ENCODE results near the gene LDAH. TPM values are rescaled to one million over a fixed set of nuclear protein-coding genes. Genes with fewer than 3 reads are reported as not detected.
"Not testable (repeated sequence)": the region's sequence is repeated elsewhere in the genome, so short reads cannot be mapped to it uniquely, and the experiment has no call there.

LDAH gene
- total and polyA plus RNA-seq, 4 donors = 19.7 to 32.9 (median 21.8) TPM

- no peaks in the 10 kb centered on the region for H3K4me1 ChIP-seq (ENCODE audit: control insufficient read depth, insufficient read depth, low read length)
- WGBS (ENCODE audit: insufficient coverage) = 91% methylated on average over 4 of the region's 4 CpGs
- no peaks in the 10 kb centered on the region for H3K36me3 ChIP-seq (ENCODE audit: control insufficient read depth, insufficient read depth, low read length)
- no peaks in the 10 kb centered on the region for H3K9me3 ChIP-seq (ENCODE audit: control insufficient read depth, insufficient read depth, low read length)
- no peaks in the 10 kb centered on the region for H3K27me3 ChIP-seq (ENCODE audit: control insufficient read depth, insufficient read depth, low read length)
- no peak overlapping the region for H3K4me3 ChIP-seq (ENCODE audit: low read depth, low read length)
- H3K27ac ChIP-seq (ENCODE audit: low read depth, low read length) = no peak overlapping the region
- DNase-seq (ENCODE audit: low read depth in 4 of 6, low spot score in 6 of 6) = no peak
These were observed 19.6 kb downstream of the LDAH start for GRCh38 chr2:20803226-20803682.

GRCh38 chr2:20797096-20797495 lies 25.8 kb downstream of the LDAH start:
- H3K27me3 ChIP-seq (ENCODE audit: control insufficient read depth, insufficient read depth, low read length) = no peaks in the 10 kb centered on the region
- no peak for DNase-seq (ENCODE audit: low read depth in 4 of 6, low spot score in 6 of 6)
- WGBS (ENCODE audit: insufficient coverage) = 63% methylated on average over 1 of the region's 3 CpGs
- H3K4me3 ChIP-seq (ENCODE audit: low read depth, low read length) = no peak overlapping the region
- no peak overlapping the region for H3K27ac ChIP-seq (ENCODE audit: low read depth, low read length)
- H3K36me3 ChIP-seq (ENCODE audit: control insufficient read depth, insufficient read depth, low read length) = no peaks in the 10 kb centered on the region
- H3K9me3 ChIP-seq (ENCODE audit: control insufficient read depth, insufficient read depth, low read length) = peaks cover 5% of the 10 kb centered on the region
- no peaks in the 10 kb centered on the region for H3K4me1 ChIP-seq (ENCODE audit: control insufficient read depth, insufficient read depth, low read length)

GRCh38 chr2:20796374-20796791 lies 26.5 kb downstream of the LDAH start:
- Histone ChIP-seq H3K27me3 (ENCODE audit: control insufficient read depth, insufficient read depth, low read length) (no peaks in the 10 kb centered on the region), H3K27ac (ENCODE audit: low read depth, low read length) (no peak overlapping the region), H3K36me3 (ENCODE audit: control insufficient read depth, insufficient read depth, low read length) (no peaks in the 10 kb centered on the region), H3K4me1 (ENCODE audit: control insufficient read depth, insufficient read depth, low read length) (no peaks in the 10 kb centered on the region), H3K9me3 (ENCODE audit: control insufficient read depth, insufficient read depth, low read length) (peaks cover 5% of the 10 kb centered on the region), H3K4me3 (ENCODE audit: low read depth, low read length) (no peak overlapping the region)
- 78% methylated on average over 1 of the region's 1 CpG for WGBS (ENCODE audit: insufficient coverage)
- DNase-seq (ENCODE audit: low read depth in 4 of 6, low spot score in 6 of 6) = no peak

GRCh38 chr2:20793944-20794343 lies 29.0 kb downstream of the LDAH start:
- not testable (repeated sequence) for H3K9me3 ChIP-seq (ENCODE audit: control insufficient read depth, insufficient read depth, low read length); H3K4me1 ChIP-seq (ENCODE audit: control insufficient read depth, insufficient read depth, low read length); H3K36me3 ChIP-seq (ENCODE audit: control insufficient read depth, insufficient read depth, low read length); DNase-seq (ENCODE audit: low read depth in 4 of 6, low spot score in 6 of 6); H3K4me3 ChIP-seq (ENCODE audit: low read depth, low read length); H3K27me3 ChIP-seq (ENCODE audit: control insufficient read depth, insufficient read depth, low read length); H3K27ac ChIP-seq (ENCODE audit: low read depth, low read length)
- WGBS (ENCODE audit: insufficient coverage) = no CpG with 5 or more reads among the region's 3 CpGs

- WGBS (ENCODE audit: insufficient coverage) = 100% methylated on average over 1 of the region's 3 CpGs
- peak in 1 of 6 donors; percentile 5 for DNase-seq (ENCODE audit: low read depth in 4 of 6, low spot score in 6 of 6)
These were observed 41.1 kb downstream of the LDAH start for GRCh38 chr2:20781656-20782265.

GRCh38 chr2:20771299-20771698 lies 51.6 kb downstream of the LDAH start:
- Histone ChIP-seq H3K4me1 (ENCODE audit: control insufficient read depth, insufficient read depth, low read length) (no peaks in the 10 kb centered on the region), H3K9me3 (ENCODE audit: control insufficient read depth, insufficient read depth, low read length) (no peaks in the 10 kb centered on the region), H3K4me3 (ENCODE audit: low read depth, low read length) (no peak overlapping the region), H3K27me3 (ENCODE audit: control insufficient read depth, insufficient read depth, low read length) (no peaks in the 10 kb centered on the region), H3K27ac (ENCODE audit: low read depth, low read length) (no peak overlapping the region), H3K36me3 (ENCODE audit: control insufficient read depth, insufficient read depth, low read length) (peaks cover 16% of the 10 kb centered on the region)
- DNase-seq (ENCODE audit: low read depth in 4 of 6, low spot score in 6 of 6) = no peak
- WGBS (ENCODE audit: insufficient coverage) = no CpG with 5 or more reads among the region's 1 CpG

More at GRCh38 chr2:20781656-20782265, 41.1 kb downstream of the LDAH start:
- H3K27ac ChIP-seq (ENCODE audit: low read depth, low read length) = no peak overlapping the region
- H3K36me3 ChIP-seq (ENCODE audit: control insufficient read depth, insufficient read depth, low read length) = no peaks in the 10 kb centered on the region
- H3K9me3 ChIP-seq (ENCODE audit: control insufficient read depth, insufficient read depth, low read length) = no peaks in the 10 kb centered on the region
- H3K27me3 ChIP-seq (ENCODE audit: control insufficient read depth, insufficient read depth, low read length) = no peaks in the 10 kb centered on the region
- H3K4me3 ChIP-seq (ENCODE audit: low read depth, low read length) = no peak overlapping the region
- no peaks in the 10 kb centered on the region for H3K4me1 ChIP-seq (ENCODE audit: control insufficient read depth, insufficient read depth, low read length)

GRCh38 chr2:20766798-20767644 lies 55.9 kb downstream of the LDAH start:
- 99% methylated on average over 14 of the region's 15 CpGs for WGBS (ENCODE audit: insufficient coverage)
- Histone ChIP-seq H3K9me3 (ENCODE audit: control insufficient read depth, insufficient read depth, low read length) (no peaks in the 10 kb centered on the region), H3K27me3 (ENCODE audit: control insufficient read depth, insufficient read depth, low read length) (no peaks in the 10 kb centered on the region), H3K4me1 (ENCODE audit: control insufficient read depth, insufficient read depth, low read length) (no peaks in the 10 kb centered on the region), H3K27ac (ENCODE audit: low read depth, low read length) (no peak overlapping the region), H3K36me3 (ENCODE audit: control insufficient read depth, insufficient read depth, low read length) (peaks cover 16% of the 10 kb centered on the region), H3K4me3 (ENCODE audit: low read depth, low read length) (no peak overlapping the region)
- no peak for DNase-seq (ENCODE audit: low read depth in 4 of 6, low spot score in 6 of 6)

- Histone ChIP-seq H3K27me3 (ENCODE audit: control insufficient read depth, insufficient read depth, low read length) (no peaks in the 10 kb centered on the region), H3K9me3 (ENCODE audit: control insufficient read depth, insufficient read depth, low read length) (no peaks in the 10 kb centered on the region), H3K27ac (ENCODE audit: low read depth, low read length) (no peak overlapping the region), H3K36me3 (ENCODE audit: control insufficient read depth, insufficient read depth, low read length) (peaks cover 16% of the 10 kb centered on the region), H3K4me3 (ENCODE audit: low read depth, low read length) (no peak overlapping the region), H3K4me1 (ENCODE audit: control insufficient read depth, insufficient read depth, low read length) (no peaks in the 10 kb centered on the region)
- DNase-seq (ENCODE audit: low read depth in 4 of 6, low spot score in 6 of 6) = no peak
- no CpG with 5 or more reads among the region's 1 CpG for WGBS (ENCODE audit: insufficient coverage)
These were observed 56.7 kb downstream of the LDAH start for GRCh38 chr2:20766213-20766612.

- Histone ChIP-seq H3K27ac (ENCODE audit: low read depth, low read length) (no peak overlapping the region), H3K27me3 (ENCODE audit: control insufficient read depth, insufficient read depth, low read length) (no peaks in the 10 kb centered on the region), H3K36me3 (ENCODE audit: control insufficient read depth, insufficient read depth, low read length) (peaks cover 12% of the 10 kb centered on the region), H3K4me3 (ENCODE audit: low read depth, low read length) (no peak overlapping the region), H3K9me3 (ENCODE audit: control insufficient read depth, insufficient read depth, low read length) (no peaks in the 10 kb centered on the region), H3K4me1 (ENCODE audit: control insufficient read depth, insufficient read depth, low read length) (no peaks in the 10 kb centered on the region)
- 100% methylated on average over 2 of the region's 2 CpGs for WGBS (ENCODE audit: insufficient coverage)
- DNase-seq (ENCODE audit: low read depth in 4 of 6, low spot score in 6 of 6) = peak in 1 of 6 donors; percentile 3
These were observed 59.8 kb downstream of the LDAH start for GRCh38 chr2:20762945-20763683.
